Measurements from ENCODE around the gene HSD3B7.

The HSD3B7 gene

DNA sequence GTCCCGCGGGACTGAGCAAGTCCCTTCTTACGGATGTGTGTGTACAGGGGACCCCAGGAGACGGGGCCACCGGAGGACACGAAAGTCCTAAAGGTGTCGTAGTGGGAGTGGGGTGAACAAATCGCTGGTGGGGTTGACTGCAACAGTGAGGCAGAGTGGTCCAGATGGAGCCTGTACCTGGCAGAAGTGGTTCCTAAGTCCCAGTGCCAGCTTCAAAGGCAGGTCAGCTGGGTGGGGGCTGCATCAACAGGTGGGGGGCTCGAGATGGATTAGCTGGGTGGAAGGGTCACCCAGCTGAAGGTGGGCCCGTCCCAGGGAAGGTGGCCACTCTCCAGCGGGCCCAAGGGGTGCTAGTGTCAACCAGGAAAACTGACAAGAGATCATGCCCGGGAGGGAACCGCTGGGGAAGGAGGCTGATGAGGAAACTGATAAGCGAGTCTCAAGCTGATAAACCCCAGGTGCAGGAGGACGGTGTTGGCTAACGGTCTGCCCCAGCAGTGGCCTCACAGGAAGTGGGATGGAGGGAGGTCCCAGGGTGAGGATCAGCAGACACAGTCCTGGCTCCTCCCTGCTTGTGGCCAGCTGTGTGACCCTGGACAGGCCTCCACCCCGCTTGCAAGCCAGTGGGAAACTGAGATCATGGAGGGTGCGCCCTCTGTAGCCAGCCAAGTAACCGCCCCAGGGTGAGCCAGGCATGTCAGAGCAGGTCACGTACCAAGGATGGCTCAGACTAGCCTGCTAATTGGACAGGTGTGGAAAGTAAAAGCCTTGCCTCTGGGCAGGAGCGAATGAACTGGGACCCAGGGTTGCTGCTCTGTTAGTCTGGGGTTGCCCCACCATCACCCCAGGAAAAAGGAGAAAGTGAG lies 35.1 kb upstream of the HSD3B7 start:
- peak overlapping the region; percentile 89 for H3K9ac ChIP-seq (ENCODE audit: low read length)
- peak; percentile 94 for DNase-seq
- no peak overlapping the region for H4K8ac ChIP-seq (ENCODE audit: low read depth, low read length)
- peaks cover 3% of the 10 kb centered on the region for H3K79me1 ChIP-seq (ENCODE audit: low read length)
- H3K27me3 ChIP-seq (ENCODE audit: insufficient read depth, low read length, poor library complexity) = no peaks in the 10 kb centered on the region
- peak overlapping the region; percentile 98 for H3K56ac ChIP-seq (ENCODE audit: low read length)
- H2AK5ac ChIP-seq (ENCODE audit: low read length) = peak overlapping the region; percentile 5
- H3K4ac ChIP-seq (ENCODE audit: low read depth, low read length) = no peak overlapping the region
- H3K18ac ChIP-seq (ENCODE audit: low read length) = peak overlapping the region; percentile 94
- H3K79me2 ChIP-seq (ENCODE audit: control insufficient read depth, insufficient read depth, low read length) = no peaks in the 10 kb centered on the region
- H3K4me3 ChIP-seq (ENCODE audit: low read length) = peak overlapping the region; percentile 51
- WGBS (ENCODE audit: extremely low coverage, insufficient coverage, low lambda C conversion rate) = no CpG with 5 or more reads among the region's 21 CpGs
- no peak overlapping the region for H2BK15ac ChIP-seq (replicated peaks; ENCODE audit: low read depth)
- H3K4me1 ChIP-seq (ENCODE audit: control insufficient read depth, low read depth, low read length) = peaks cover 9% of the 10 kb centered on the region
- peak overlapping the region; percentile 52 for H3K4me2 ChIP-seq (ENCODE audit: low read length)
- H4K5ac ChIP-seq (ENCODE audit: low read length) = no peak overlapping the region
- H3K23ac ChIP-seq (ENCODE audit: low read length) = no peak overlapping the region
- H2BK120ac ChIP-seq (ENCODE audit: low read depth, low read length) = no peak overlapping the region
- H2BK5ac ChIP-seq (ENCODE audit: low read length) = peak overlapping the region; percentile 74
- peak overlapping the region; percentile 96 for H3K27ac ChIP-seq (ENCODE audit: low read depth, low read length)
- peaks cover 2% of the 10 kb centered on the region for H3K36me3 ChIP-seq (ENCODE audit: control insufficient read depth, insufficient read depth, low read length)

DNA sequence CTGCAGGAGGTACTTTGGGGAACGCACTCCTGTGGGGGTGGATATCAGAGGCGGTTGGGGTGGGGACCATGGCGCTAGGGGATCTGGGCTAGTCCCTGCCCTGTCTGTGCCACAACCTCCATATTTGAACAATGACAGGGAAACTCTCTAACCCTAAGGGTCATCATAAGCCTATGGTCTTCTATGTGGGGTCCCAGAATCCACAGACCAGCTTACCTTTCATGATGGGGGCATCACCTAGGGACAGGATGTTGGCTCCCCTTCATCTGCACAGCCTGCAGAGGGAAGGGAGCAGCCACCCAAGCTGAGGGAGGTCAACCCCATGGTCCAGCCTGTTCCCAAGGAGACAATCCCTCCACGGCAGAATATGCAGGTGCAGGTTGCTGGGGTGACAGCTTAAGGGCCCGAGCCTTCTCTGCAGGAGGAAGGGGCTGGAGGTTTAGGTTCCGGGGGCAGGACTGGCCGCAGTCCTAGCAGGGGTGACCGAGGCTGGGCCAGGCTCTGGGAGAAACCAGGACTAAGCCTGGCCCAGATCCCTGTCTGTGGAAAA lies 34.4 kb upstream of the HSD3B7 start:
- peak overlapping the region; percentile 98 for H3K56ac ChIP-seq (ENCODE audit: low read length)
- no peak overlapping the region for H2BK120ac ChIP-seq (ENCODE audit: low read depth, low read length)
- DNase-seq = no peak
- no peaks in the 10 kb centered on the region for H3K79me2 ChIP-seq (ENCODE audit: control insufficient read depth, insufficient read depth, low read length)
- WGBS (ENCODE audit: extremely low coverage, insufficient coverage, low lambda C conversion rate) = no CpG with 5 or more reads among the region's 8 CpGs
- no peak overlapping the region for H4K8ac ChIP-seq (ENCODE audit: low read depth, low read length)
- no peak overlapping the region for H2BK15ac ChIP-seq (replicated peaks; ENCODE audit: low read depth)
- H3K9ac ChIP-seq (ENCODE audit: low read length) = peak overlapping the region; percentile 68
- H3K4me2 ChIP-seq (ENCODE audit: low read length) = no peak overlapping the region
- no peak overlapping the region for H3K18ac ChIP-seq (ENCODE audit: low read length)
- H3K27me3 ChIP-seq (ENCODE audit: insufficient read depth, low read length, poor library complexity) = no peaks in the 10 kb centered on the region
- H3K79me1 ChIP-seq (ENCODE audit: low read length) = peaks cover 3% of the 10 kb centered on the region
- H3K4me3 ChIP-seq (ENCODE audit: low read length) = no peak overlapping the region
- no peak overlapping the region for H3K4ac ChIP-seq (ENCODE audit: low read depth, low read length)
- peaks cover 9% of the 10 kb centered on the region for H3K4me1 ChIP-seq (ENCODE audit: control insufficient read depth, low read depth, low read length)
- no peak overlapping the region for H3K27ac ChIP-seq (ENCODE audit: low read depth, low read length)
- H2BK5ac ChIP-seq (ENCODE audit: low read length) = no peak overlapping the region
- H3K23ac ChIP-seq (ENCODE audit: low read length) = no peak overlapping the region
- H4K5ac ChIP-seq (ENCODE audit: low read length) = no peak overlapping the region
- peak overlapping the region; percentile 31 for H2AK5ac ChIP-seq (ENCODE audit: low read length)
- H3K36me3 ChIP-seq (ENCODE audit: control insufficient read depth, insufficient read depth, low read length) = peaks cover 2% of the 10 kb centered on the region

DNA sequence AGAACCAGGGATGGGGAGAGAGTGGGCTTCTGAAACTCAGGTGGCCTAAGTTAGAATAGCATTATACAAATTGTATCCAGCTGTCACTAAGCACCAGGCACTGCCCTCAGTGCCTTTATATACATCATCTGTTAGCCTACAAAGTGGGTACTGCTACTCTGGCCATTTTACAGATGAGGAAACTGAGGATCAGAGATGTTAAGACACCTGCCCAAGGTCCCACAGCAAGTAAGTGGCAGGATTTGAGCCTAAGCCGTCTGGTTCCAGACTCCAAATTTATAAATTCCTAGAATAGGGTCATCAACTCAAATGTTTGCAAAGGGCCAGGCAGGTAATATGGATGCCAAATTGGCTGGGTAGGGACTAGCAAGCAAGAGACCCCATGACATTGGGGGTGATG lies 33.8 kb upstream of the HSD3B7 start:
- Histone ChIP-seq H3K18ac (ENCODE audit: low read length) (no peak overlapping the region), H2BK120ac (ENCODE audit: low read depth, low read length) (no peak overlapping the region), H4K8ac (ENCODE audit: low read depth, low read length) (no peak overlapping the region), H3K79me1 (ENCODE audit: low read length) (peaks cover 3% of the 10 kb centered on the region), H3K23ac (ENCODE audit: low read length) (no peak overlapping the region), H3K36me3 (ENCODE audit: control insufficient read depth, insufficient read depth, low read length) (peaks cover 2% of the 10 kb centered on the region), H3K27ac (ENCODE audit: low read depth, low read length) (no peak overlapping the region), H3K79me2 (ENCODE audit: control insufficient read depth, insufficient read depth, low read length) (no peaks in the 10 kb centered on the region), H3K56ac (ENCODE audit: low read length) (no peak overlapping the region), H2BK15ac (replicated peaks; ENCODE audit: low read depth) (no peak overlapping the region), H3K4me1 (ENCODE audit: control insufficient read depth, low read depth, low read length) (peaks cover 9% of the 10 kb centered on the region), H3K9ac (ENCODE audit: low read length) (no peak overlapping the region), H2BK5ac (ENCODE audit: low read length) (no peak overlapping the region), H2AK5ac (ENCODE audit: low read length) (no peak overlapping the region), H3K4me2 (ENCODE audit: low read length) (no peak overlapping the region), H3K4ac (ENCODE audit: low read depth, low read length) (no peak overlapping the region), H3K4me3 (ENCODE audit: low read length) (no peak overlapping the region), H4K5ac (ENCODE audit: low read length) (no peak overlapping the region), H3K27me3 (ENCODE audit: insufficient read depth, low read length, poor library complexity) (no peaks in the 10 kb centered on the region)
- no peak for DNase-seq
- no CpG with 5 or more reads among the region's 1 CpG for WGBS (ENCODE audit: extremely low coverage, insufficient coverage, low lambda C conversion rate)

DNA sequence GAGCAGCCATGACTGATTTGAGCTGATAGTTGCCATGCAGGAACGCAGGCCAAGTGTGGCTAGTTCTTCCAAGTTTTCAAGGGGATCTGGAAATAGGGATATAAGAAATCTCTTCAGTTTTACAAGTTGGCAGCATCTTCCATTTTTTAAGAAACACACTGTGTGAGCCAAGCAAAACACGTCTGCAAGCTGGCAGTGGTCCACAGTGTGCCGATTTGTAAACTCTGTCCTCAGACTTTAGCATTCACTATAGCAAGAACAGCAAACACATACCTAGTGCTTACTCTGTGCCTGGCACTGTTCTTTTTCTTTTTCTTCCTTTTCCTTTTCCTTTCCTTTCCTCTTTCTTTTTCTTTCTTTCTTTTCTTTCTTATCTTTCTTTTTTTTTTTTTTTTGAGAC lies 33.3 kb upstream of the HSD3B7 start:
- Histone ChIP-seq H3K23ac (ENCODE audit: low read length) (no peak overlapping the region), H3K4ac (ENCODE audit: low read depth, low read length) (no peak overlapping the region), H2BK15ac (replicated peaks; ENCODE audit: low read depth) (no peak overlapping the region), H3K4me1 (ENCODE audit: control insufficient read depth, low read depth, low read length) (peaks cover 9% of the 10 kb centered on the region), H3K4me3 (ENCODE audit: low read length) (no peak overlapping the region), H3K56ac (ENCODE audit: low read length) (no peak overlapping the region), H2BK120ac (ENCODE audit: low read depth, low read length) (no peak overlapping the region), H3K79me2 (ENCODE audit: control insufficient read depth, insufficient read depth, low read length) (no peaks in the 10 kb centered on the region), H2BK5ac (ENCODE audit: low read length) (no peak overlapping the region), H3K27me3 (ENCODE audit: insufficient read depth, low read length, poor library complexity) (no peaks in the 10 kb centered on the region), H2AK5ac (ENCODE audit: low read length) (no peak overlapping the region), H3K27ac (ENCODE audit: low read depth, low read length) (no peak overlapping the region), H3K79me1 (ENCODE audit: low read length) (peaks cover 3% of the 10 kb centered on the region), H4K5ac (ENCODE audit: low read length) (no peak overlapping the region), H4K8ac (ENCODE audit: low read depth, low read length) (no peak overlapping the region), H3K36me3 (ENCODE audit: control insufficient read depth, insufficient read depth, low read length) (peaks cover 2% of the 10 kb centered on the region), H3K4me2 (ENCODE audit: low read length) (no peak overlapping the region), H3K9ac (ENCODE audit: low read length) (no peak overlapping the region), H3K18ac (ENCODE audit: low read length) (no peak overlapping the region)
- DNase-seq = no peak
- no CpG with 5 or more reads among the region's 3 CpGs for WGBS (ENCODE audit: extremely low coverage, insufficient coverage, low lambda C conversion rate)

DNA sequence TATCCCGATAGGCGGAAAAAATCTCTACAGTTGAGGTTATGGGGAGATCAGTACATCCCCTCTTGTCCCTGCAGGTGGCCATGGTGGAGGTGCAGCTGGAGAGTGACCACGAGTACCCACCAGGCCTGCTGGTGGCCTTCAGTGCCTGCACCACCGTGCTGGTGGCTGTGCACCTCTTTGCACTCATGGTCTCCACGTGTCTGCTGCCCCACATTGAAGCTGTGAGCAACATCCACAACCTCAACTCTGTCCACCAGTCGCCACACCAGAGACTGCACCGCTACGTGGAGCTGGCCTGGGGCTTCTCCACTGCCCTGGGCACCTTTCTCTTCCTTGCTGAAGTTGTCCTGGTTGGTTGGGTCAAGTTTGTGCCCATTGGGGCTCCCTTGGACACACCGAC lies 31.9 kb upstream of the HSD3B7 start:
- Histone ChIP-seq H3K4me3 (ENCODE audit: low read length) (no peak overlapping the region), H3K4me1 (ENCODE audit: control insufficient read depth, low read depth, low read length) (peaks cover 7% of the 10 kb centered on the region), H4K8ac (ENCODE audit: low read depth, low read length) (no peak overlapping the region), H4K5ac (ENCODE audit: low read length) (no peak overlapping the region), H3K9ac (ENCODE audit: low read length) (no peak overlapping the region), H2BK15ac (replicated peaks; ENCODE audit: low read depth) (no peak overlapping the region), H2AK5ac (ENCODE audit: low read length) (no peak overlapping the region), H3K18ac (ENCODE audit: low read length) (no peak overlapping the region), H3K4me2 (ENCODE audit: low read length) (no peak overlapping the region), H3K4ac (ENCODE audit: low read depth, low read length) (no peak overlapping the region), H3K36me3 (ENCODE audit: control insufficient read depth, insufficient read depth, low read length) (no peaks in the 10 kb centered on the region), H2BK5ac (ENCODE audit: low read length) (no peak overlapping the region), H3K56ac (ENCODE audit: low read length) (no peak overlapping the region), H3K27ac (ENCODE audit: low read depth, low read length) (no peak overlapping the region), H3K79me2 (ENCODE audit: control insufficient read depth, insufficient read depth, low read length) (no peaks in the 10 kb centered on the region), H3K27me3 (ENCODE audit: insufficient read depth, low read length, poor library complexity) (no peaks in the 10 kb centered on the region), H3K23ac (ENCODE audit: low read length) (no peak overlapping the region), H3K79me1 (ENCODE audit: low read length) (peaks cover 3% of the 10 kb centered on the region), H2BK120ac (ENCODE audit: low read depth, low read length) (no peak overlapping the region)
- no peak for DNase-seq
- WGBS (ENCODE audit: extremely low coverage, insufficient coverage, low lambda C conversion rate) = no CpG with 5 or more reads among the region's 9 CpGs

Measured in mesendoderm (in vitro differentiated cells).